Stimulated activated naive B cell treated with anti-CD40 and anti-IgM and Interleukin-4, amounts not matched to agents 10 μg/mL and 1 μg/mL and 100 μg/mL, for 72 hours (primary cell): ENCODE data around the gene PSMD3.

Experiments used
- ATAC-seq, 2 donors: fragments of 150-1000 bp; cut with Tn5 transposase; replicated peaks; 2 replicates each; pipeline ENCODE4 v1.10.0; 2021; ENCODE audit warnings: moderate library complexity in 1 of 2
- DNase-seq: peaks from one replicate; pipeline ENCODE4 v3.0.0; 2021
- H3K27ac Mint-ChIP-seq: one replicate; pipeline ENCODE4 v1.8.0; 2022; ENCODE audit warnings: mild to moderate bottlenecking, mixed read lengths
- H3K27me3 Mint-ChIP-seq, 2 donors: one replicate each; pipeline ENCODE4 v1.8.0; 2022; ENCODE audit warnings: mixed read lengths in 2 of 2
- H3K36me3 Mint-ChIP-seq, 2 donors: one replicate each; pipeline ENCODE4 v1.8.0; 2022; ENCODE audit warnings: mixed read lengths in 2 of 2, mild to moderate bottlenecking in 1 of 2
- H3K4me1 Mint-ChIP-seq, 2 donors: one replicate each; pipeline ENCODE4 v1.8.0; 2022; ENCODE audit warnings: mixed read lengths in 2 of 2, mild to moderate bottlenecking in 1 of 2
- H3K4me3 Mint-ChIP-seq, 2 donors: one replicate each; pipeline ENCODE4 v1.8.0; 2022; ENCODE audit warnings: mild to moderate bottlenecking in 2 of 2, mixed read lengths in 2 of 2, moderate library complexity in 1 of 2
- H3K9me3 Mint-ChIP-seq, 2 donors: one replicate each; pipeline ENCODE4 v1.8.0; 2022; ENCODE audit warnings: mixed read lengths in 2 of 2, mild to moderate bottlenecking in 1 of 2

Gene PSMD3

DNA sequence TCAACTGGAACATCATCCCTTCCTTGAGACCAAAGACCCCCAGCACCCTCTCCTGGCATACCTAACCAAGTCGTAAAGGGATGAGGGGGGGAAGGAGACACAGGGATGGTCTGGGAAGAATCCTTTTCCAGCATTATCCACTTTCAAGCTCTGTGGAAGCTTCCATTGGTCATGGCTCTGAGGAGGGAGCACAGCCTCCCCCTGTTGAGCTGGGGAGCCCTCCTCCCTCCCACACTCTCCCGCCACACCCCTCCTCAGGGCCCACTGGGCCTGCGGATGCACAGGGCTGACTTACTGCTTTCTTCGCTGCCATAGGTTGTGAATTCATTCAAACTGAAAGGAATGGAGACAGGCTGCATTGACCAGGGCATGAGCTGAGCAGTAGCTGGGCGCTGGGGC is 47.0 kb downstream of the PSMD3 start:
- no peak overlapping the region for H3K27ac Mint-ChIP-seq
- ATAC-seq: no peak
- peaks cover 57 to 67% of the 10 kb centered on the region in 2 donors for H3K36me3 Mint-ChIP-seq
- no peaks in the 10 kb centered on the region for H3K9me3 Mint-ChIP-seq
- no peak overlapping the region for H3K4me3 Mint-ChIP-seq
- no peaks in the 10 kb centered on the region for H3K27me3 Mint-ChIP-seq
- H3K4me1 Mint-ChIP-seq: peaks cover 6 to 7% of the 10 kb centered on the region in 2 donors
- DNase-seq: no peak

DNA sequence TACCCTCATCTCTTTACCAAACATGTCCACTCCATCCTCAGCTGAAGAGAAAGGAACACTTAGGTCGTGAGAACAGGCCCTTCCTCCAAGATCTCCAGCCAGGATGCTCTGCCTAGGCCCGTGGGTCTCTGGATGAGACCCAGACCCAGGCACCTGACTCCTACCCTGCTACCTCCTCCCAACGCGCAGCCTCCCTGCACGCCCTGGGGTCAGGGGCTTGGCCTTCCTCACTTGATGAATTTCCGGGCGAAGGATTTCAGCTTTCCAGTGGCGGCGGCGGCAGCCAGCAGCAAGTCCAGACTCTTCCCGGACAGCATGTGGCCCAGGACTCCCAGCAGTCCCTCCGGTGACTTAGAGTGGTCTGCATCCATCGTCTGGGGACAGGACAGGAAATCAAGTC is 48.0 kb downstream of the PSMD3 start:
- H3K4me3 Mint-ChIP-seq: no peak overlapping the region
- H3K4me1 Mint-ChIP-seq: peaks cover 6 to 7% of the 10 kb centered on the region in 2 donors
- no peaks in the 10 kb centered on the region for H3K27me3 Mint-ChIP-seq
- peaks cover 63 to 76% of the 10 kb centered on the region in 2 donors for H3K36me3 Mint-ChIP-seq
- ATAC-seq: no peak
- no peak for DNase-seq
- no peak overlapping the region for H3K27ac Mint-ChIP-seq
- no peaks in the 10 kb centered on the region for H3K9me3 Mint-ChIP-seq

GRCh38 chr17:40031706-40032105 is 51.1 kb downstream of the PSMD3 start:
- Mint-ChIP-seq H3K27ac (no peak overlapping the region), H3K36me3 (peaks cover 45 to 70% of the 10 kb centered on the region in 2 donors), H3K4me1 (peaks cover 7 to 8% of the 10 kb centered on the region in 2 donors), H3K27me3 (no peaks in the 10 kb centered on the region), H3K4me3 (no peak overlapping the region), H3K9me3 (no peaks in the 10 kb centered on the region)
- DNase-seq (no peak), ATAC-seq (no peak)

DNA sequence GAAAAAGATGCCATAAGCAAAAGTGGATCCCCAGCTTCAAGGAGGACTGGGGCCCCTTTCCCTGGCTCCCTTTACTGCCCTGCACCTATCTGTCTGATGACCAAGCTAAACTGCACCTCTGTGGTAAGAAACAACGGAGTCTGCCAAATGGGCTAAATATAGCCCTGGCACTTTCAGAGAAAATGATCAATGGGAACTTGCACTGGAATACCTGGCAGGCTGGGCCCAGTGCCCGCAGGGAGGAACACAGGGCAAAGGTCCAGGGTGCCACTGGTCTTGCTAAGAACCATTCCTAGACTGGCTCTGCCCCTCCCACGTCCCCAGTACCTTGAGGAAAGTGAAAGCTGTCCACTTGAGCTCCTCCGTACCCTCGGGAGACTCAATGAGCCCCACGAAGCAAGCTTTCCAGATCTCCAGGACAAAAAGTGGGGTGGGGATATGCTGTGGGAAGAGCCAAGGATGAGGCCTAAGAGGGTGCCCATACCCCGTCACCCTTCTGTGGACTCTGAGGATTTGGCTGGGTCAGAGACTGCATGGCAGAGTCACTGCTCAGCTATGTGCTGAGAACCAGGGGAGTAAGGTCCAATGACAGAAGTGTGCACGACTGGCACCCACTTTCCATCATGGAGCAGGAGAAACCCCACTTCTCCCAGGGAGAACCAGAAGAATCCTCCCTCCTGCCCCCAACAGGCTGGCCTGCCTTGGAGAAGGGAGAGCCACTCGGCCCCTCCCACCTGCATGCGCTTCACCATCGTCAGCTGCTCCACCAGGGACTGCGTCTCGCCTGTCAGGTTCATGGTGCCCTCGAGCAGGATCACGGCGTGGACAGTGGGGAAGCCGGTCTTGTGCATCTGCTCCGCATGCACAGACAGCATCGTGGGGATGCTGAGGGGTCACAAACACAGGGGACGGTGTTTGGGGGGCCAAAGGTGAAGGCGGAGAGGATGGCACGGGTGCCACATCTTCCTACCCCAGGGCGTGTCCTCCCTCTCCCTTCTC is 52.0 kb downstream of the PSMD3 start:
- peaks cover 39 to 63% of the 10 kb centered on the region in 2 donors for H3K36me3 Mint-ChIP-seq
- no peaks in the 10 kb centered on the region for H3K27me3 Mint-ChIP-seq
- no peaks in the 10 kb centered on the region for H3K9me3 Mint-ChIP-seq
- peak overlapping the region; percentile 9 for H3K27ac Mint-ChIP-seq
- H3K4me3 Mint-ChIP-seq: no peak overlapping the region
- peaks cover 0 to 4% of the 10 kb centered on the region in 2 donors for H3K4me1 Mint-ChIP-seq
- ATAC-seq: no peak
- DNase-seq: no peak

- H3K36me3 Mint-ChIP-seq: peaks cover 39 to 58% of the 10 kb centered on the region in 2 donors
- H3K9me3 Mint-ChIP-seq: no peaks in the 10 kb centered on the region
- H3K27ac Mint-ChIP-seq: no peak overlapping the region
- H3K27me3 Mint-ChIP-seq: no peaks in the 10 kb centered on the region
- H3K4me3 Mint-ChIP-seq: no peak overlapping the region
- ATAC-seq: no peak
- DNase-seq: no peak
- H3K4me1 Mint-ChIP-seq: peaks cover 0 to 4% of the 10 kb centered on the region in 2 donors
Observed at GRCh38 chr17:40033339-40033738, 52.7 kb downstream of the PSMD3 start.

DNA sequence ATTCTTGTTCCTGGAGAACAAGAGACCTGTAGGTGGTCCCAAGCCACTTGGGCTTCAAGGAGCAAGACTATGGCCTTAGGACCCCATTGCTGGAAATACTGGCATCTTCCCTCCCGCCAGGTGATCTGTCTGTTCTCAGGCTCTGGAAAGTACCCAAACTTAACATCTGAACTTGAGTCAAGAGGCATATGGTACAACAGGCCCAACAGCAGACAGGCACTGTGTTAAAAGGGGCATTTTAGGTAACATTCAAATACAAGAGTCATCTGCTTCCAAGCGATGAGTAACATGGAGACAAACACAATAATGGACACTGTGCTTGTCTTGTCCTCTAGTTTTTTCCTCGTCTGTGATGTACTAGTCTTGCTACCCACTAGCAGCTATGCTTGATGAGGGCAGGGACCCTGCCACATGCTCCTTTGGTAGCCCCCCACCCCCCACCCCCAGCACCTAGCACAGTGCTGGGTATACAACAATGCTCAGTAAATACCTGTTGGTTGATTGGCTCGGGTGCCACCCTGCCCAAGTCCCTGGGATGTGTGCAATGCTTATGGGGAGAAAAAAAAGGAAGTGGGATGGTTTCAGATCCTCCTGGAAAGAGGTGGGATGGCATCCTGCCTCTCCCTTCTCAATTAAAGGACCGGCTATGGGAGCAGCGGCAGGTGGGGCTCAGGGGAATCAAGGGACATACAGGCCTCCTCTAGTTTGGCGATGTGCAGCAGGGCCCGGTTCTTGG is 54.0 kb downstream of the PSMD3 start:
- ATAC-seq: no peak
- H3K4me3 Mint-ChIP-seq: no peak overlapping the region

GRCh38 chr17:40035162-40035559 is 54.6 kb downstream of the PSMD3 start:
- no peak overlapping the region for H3K27ac Mint-ChIP-seq
- H3K27me3 Mint-ChIP-seq: no peaks in the 10 kb centered on the region
- H3K36me3 Mint-ChIP-seq: peaks cover 26 to 44% of the 10 kb centered on the region in 2 donors
- ATAC-seq: no peak
- DNase-seq: no peak
- no peaks in the 10 kb centered on the region for H3K9me3 Mint-ChIP-seq
- peaks cover 0 to 4% of the 10 kb centered on the region in 2 donors for H3K4me1 Mint-ChIP-seq
- H3K4me3 Mint-ChIP-seq: no peak overlapping the region

More for the DNA sequence above, 54.0 kb downstream of the PSMD3 start:
- no peak for DNase-seq
- peaks cover 30 to 47% of the 10 kb centered on the region in 2 donors for H3K36me3 Mint-ChIP-seq
- no peak overlapping the region for H3K27ac Mint-ChIP-seq
- H3K4me1 Mint-ChIP-seq: peaks cover 0 to 4% of the 10 kb centered on the region in 2 donors
- H3K27me3 Mint-ChIP-seq: no peaks in the 10 kb centered on the region
- H3K9me3 Mint-ChIP-seq: no peaks in the 10 kb centered on the region

GRCh38 chr17:40038882-40039513 is 58.4 kb downstream of the PSMD3 start:
- Mint-ChIP-seq H3K9me3 (no peaks in the 10 kb centered on the region), H3K4me1 (peaks cover 0 to 4% of the 10 kb centered on the region in 2 donors), H3K36me3 (peaks cover 3 to 25% of the 10 kb centered on the region in 2 donors), H3K4me3 (no peak overlapping the region), H3K27me3 (no peaks in the 10 kb centered on the region), H3K27ac (no peak overlapping the region)
- DNase-seq (no peak), ATAC-seq (peak in 1 of 2 donors; percentile 36)

- Mint-ChIP-seq H3K36me3 (peaks cover 7 to 14% of the 10 kb centered on the region in 2 donors), H3K4me3 (no peak overlapping the region), H3K27ac (no peak overlapping the region), H3K27me3 (no peaks in the 10 kb centered on the region), H3K4me1 (no peaks in the 10 kb centered on the region), H3K9me3 (no peaks in the 10 kb centered on the region)
- ATAC-seq (no peak), DNase-seq (no peak)
Observed at GRCh38 chr17:40041196-40041595, 60.6 kb downstream of the PSMD3 start.
